Measurements from ENCODE around the gene MINDY1. TPM values are rescaled to one million over a fixed set of nuclear protein-coding genes. Genes with fewer than 3 reads are reported as not detected.

MINDY1 gene
- total and polyA plus RNA-seq, 2 donors (not counting 1 experiment from before 2014, with no cell fraction given) = 7.6 to 16.1 TPM

DNA sequence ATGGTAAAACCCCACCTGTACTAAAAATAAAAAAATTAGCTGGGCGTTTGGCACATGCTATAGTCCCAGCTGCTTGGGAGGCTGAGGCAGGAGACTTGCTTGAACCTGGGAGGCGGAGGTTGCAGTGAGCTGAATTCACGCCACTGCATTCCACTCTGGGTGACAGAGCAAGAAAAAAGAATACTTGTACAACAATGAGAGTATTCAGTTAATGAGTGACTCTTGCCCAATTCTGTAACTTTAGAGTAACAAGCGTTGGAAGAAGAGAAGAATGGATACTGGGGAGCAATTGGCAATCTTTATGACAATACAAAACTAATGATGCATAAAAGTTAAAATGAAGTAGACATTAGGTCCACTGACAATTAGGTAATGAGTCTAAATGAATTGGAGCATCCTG is 14.1 kb downstream of the MINDY1 start:
- H2AFZ ChIP-seq (ENCODE audit: insufficient read depth, low read depth, low read length, poor library complexity, severe bottlenecking) = no peak overlapping the region
- H3K4me3 ChIP-seq (ENCODE audit: control extremely low read depth in 1 of 5, extremely low read depth in 1 of 5, insufficient read depth in 1 of 5, low read depth in 2 of 5, low read length in 4 of 5) = no peak overlapping the region
- no peak overlapping the region for H3K27ac Mint-ChIP-seq
- H3K27ac ChIP-seq (ENCODE audit: low read length in 2 of 2) = no peak overlapping the region
- H3K27me3 ChIP-seq (replicated peaks in 1 of 4; ENCODE audit: control extremely low read depth in 1 of 4, control insufficient read depth in 3 of 4, insufficient read depth in 4 of 4, low read length in 3 of 4) = no peaks in the 10 kb centered on the region
- no peak overlapping the region for H3K4me2 ChIP-seq (replicated peaks; ENCODE audit: low read depth, low read length, poor library complexity, severe bottlenecking)
- POLR2A ChIA-PET = no interaction called here
- H3K36me3 ChIP-seq (replicated peaks in 1 of 2; ENCODE audit: control extremely low read depth in 1 of 2, control insufficient read depth in 1 of 2, extremely low read depth in 1 of 2, insufficient read depth in 2 of 2, low read length in 1 of 2) = peaks cover 2 to 9% of the 10 kb centered on the region in 2 experiments
- peaks cover 0 to 3% of the 10 kb centered on the region in 2 donors for H3K4me1 ChIP-seq (ENCODE audit: control insufficient read depth in 2 of 2, insufficient read depth in 2 of 2, low read length in 2 of 2)
- DNase-seq (no peak), ATAC-seq (ENCODE audit: low read depth) (no peak)
- WGBS (ENCODE audit: insufficient coverage) = 73% methylated on average over 3 of the region's 4 CpGs
- no peaks in the 10 kb centered on the region for H3K27me3 Mint-ChIP-seq
- no peak overlapping the region for H3K4me3 Mint-ChIP-seq
- CTCF ChIA-PET = no interaction called here
- H3K79me2 ChIP-seq (ENCODE audit: control insufficient read depth, insufficient read depth, low read length) = no peaks in the 10 kb centered on the region
- no peaks in the 10 kb centered on the region for H3K9me3 Mint-ChIP-seq (ENCODE audit: insufficient read depth)
- no peak overlapping the region for H3K9ac ChIP-seq (ENCODE audit: low read length)
- no peaks in the 10 kb centered on the region for H3K9me3 ChIP-seq (ENCODE audit: control extremely low read depth in 1 of 3, control insufficient read depth in 2 of 3, insufficient read depth in 1 of 3, low read length in 2 of 3)
- intact Hi-C loops (cut with micrococcal nuclease) = loop anchor here (10.0 kb wide), 1 partner anchor 738 kb away; the partner anchor contains the start of gene CA14
- no peak for TF ChIP-seq EZH2 (IDR thresholded peaks at IDR 0.05; ENCODE audit: borderline replicate concordance, insufficient read depth, low read depth, low read length, poor library complexity, severe bottlenecking)
- TF ChIP-seq, protein P1, sequence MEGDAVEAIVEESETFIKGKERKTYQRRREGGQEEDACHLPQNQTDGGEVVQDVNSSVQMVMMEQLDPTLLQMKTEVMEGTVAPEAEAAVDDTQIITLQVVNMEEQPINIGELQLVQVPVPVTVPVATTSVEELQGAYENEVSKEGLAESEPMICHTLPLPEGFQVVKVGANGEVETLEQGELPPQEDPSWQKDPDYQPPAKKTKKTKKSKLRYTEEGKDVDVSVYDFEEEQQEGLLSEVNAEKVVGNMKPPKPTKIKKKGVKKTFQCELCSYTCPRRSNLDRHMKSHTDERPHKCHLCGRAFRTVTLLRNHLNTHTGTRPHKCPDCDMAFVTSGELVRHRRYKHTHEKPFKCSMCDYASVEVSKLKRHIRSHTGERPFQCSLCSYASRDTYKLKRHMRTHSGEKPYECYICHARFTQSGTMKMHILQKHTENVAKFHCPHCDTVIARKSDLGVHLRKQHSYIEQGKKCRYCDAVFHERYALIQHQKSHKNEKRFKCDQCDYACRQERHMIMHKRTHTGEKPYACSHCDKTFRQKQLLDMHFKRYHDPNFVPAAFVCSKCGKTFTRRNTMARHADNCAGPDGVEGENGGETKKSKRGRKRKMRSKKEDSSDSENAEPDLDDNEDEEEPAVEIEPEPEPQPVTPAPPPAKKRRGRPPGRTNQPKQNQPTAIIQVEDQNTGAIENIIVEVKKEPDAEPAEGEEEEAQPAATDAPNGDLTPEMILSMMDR (IDR thresholded peaks at IDR 0.05) = no peak
- H3K4me1 Mint-ChIP-seq = peaks cover 4% of the 10 kb centered on the region
- no peaks in the 10 kb centered on the region for H4K20me1 ChIP-seq (ENCODE audit: control insufficient read depth, insufficient read depth, low read length, poor library complexity, severe bottlenecking)

DNA sequence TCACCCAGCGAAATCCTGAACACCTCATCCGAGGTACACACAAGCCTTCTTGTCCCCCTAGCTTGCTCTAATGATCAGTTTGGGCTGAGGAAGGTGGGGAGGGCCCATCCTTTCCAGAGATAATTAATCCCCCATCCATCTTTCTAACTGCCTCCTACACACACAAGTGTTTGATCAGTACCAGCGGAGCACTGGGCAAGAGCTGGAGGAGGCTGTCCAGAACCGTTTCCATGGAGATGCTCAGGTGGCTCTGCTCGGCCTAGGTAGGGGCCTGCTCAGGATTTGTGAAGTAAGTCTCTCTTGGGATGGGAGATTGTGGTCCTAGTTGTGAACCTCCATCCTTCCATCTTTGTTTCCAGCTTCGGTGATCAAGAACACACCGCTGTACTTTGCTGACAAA is 18.8 kb downstream of the MINDY1 start:
- Histone ChIP-seq H3K27me3 (replicated peaks in 1 of 4; ENCODE audit: control extremely low read depth in 1 of 4, control insufficient read depth in 3 of 4, insufficient read depth in 4 of 4, low read length in 3 of 4) (no peaks in the 10 kb centered on the region), H3K4me3 (ENCODE audit: control extremely low read depth in 1 of 5, extremely low read depth in 1 of 5, insufficient read depth in 1 of 5, low read depth in 2 of 5, low read length in 4 of 5) (no peak overlapping the region), H3K4me1 (ENCODE audit: control insufficient read depth in 2 of 2, insufficient read depth in 2 of 2, low read length in 2 of 2) (no peaks in the 10 kb centered on the region), H3K27ac (ENCODE audit: low read length in 2 of 2) (no peak overlapping the region), H3K9me3 (ENCODE audit: control extremely low read depth in 1 of 3, control insufficient read depth in 2 of 3, insufficient read depth in 1 of 3, low read length in 2 of 3) (no peaks in the 10 kb centered on the region), H3K36me3 (replicated peaks in 1 of 2; ENCODE audit: control extremely low read depth in 1 of 2, control insufficient read depth in 1 of 2, extremely low read depth in 1 of 2, insufficient read depth in 2 of 2, low read length in 1 of 2) (no peaks in the 10 kb centered on the region), H3K9ac (ENCODE audit: low read length) (no peak overlapping the region), H3K4me2 (replicated peaks; ENCODE audit: low read depth, low read length, poor library complexity, severe bottlenecking) (no peak overlapping the region), H3K79me2 (ENCODE audit: control insufficient read depth, insufficient read depth, low read length) (no peaks in the 10 kb centered on the region), H2AFZ (ENCODE audit: insufficient read depth, low read depth, low read length, poor library complexity, severe bottlenecking) (no peak overlapping the region), H4K20me1 (ENCODE audit: control insufficient read depth, insufficient read depth, low read length, poor library complexity, severe bottlenecking) (no peaks in the 10 kb centered on the region)
- POLR2A ChIA-PET = interaction anchor here (0.8 kb wide), 1 partner anchor 18 kb away, joined by 3 read pairs; no protein-coding TSS in a partner anchor
- DNase-seq = no peak
- H3K27me3 Mint-ChIP-seq = no peaks in the 10 kb centered on the region
- TF ChIP-seq, protein P1 (IDR thresholded peaks at IDR 0.05) = no peak
- no peak for TF ChIP-seq EZH2 (IDR thresholded peaks at IDR 0.05; ENCODE audit: borderline replicate concordance, insufficient read depth, low read depth, low read length, poor library complexity, severe bottlenecking)
- CTCF ChIA-PET = interaction anchor here (2.5 to 3.0 kb wide), 2 partner anchors 10 to 12 kb away, joined by 5 to 8 read pairs; no protein-coding TSS in a partner anchor
- H3K4me1 Mint-ChIP-seq = no peaks in the 10 kb centered on the region
- ATAC-seq (ENCODE audit: low read depth) = no peak
- H3K4me3 Mint-ChIP-seq = no peak overlapping the region
- 100% methylated on average over 2 of the region's 7 CpGs for WGBS (ENCODE audit: insufficient coverage)
- H3K27ac Mint-ChIP-seq = no peak overlapping the region
- intact Hi-C loops (cut with micrococcal nuclease) = no loop called here
- no peaks in the 10 kb centered on the region for H3K9me3 Mint-ChIP-seq (ENCODE audit: insufficient read depth)

All from B cell (primary cell).